Activated naive CD4-positive, alpha-beta T cell treated with anti-CD3 and anti-CD28 coated beads, Interleukin-2, amount 10 ng/mL, durations not matched to agents 7 days and 5 days (primary cell): ENCODE data around the gene HEY2.
"Not testable (repeated sequence)": the region's sequence is repeated elsewhere in the genome, so short reads cannot be mapped to it uniquely, and the experiment has no call there.

Source experiments
- CTCF ChIA-PET: fragments of 350-600 bp; sonication (Branson Sonifier 250); formaldehyde crosslinking; loops from one replicate; lab custom pipeline; 2021; ENCODE audit warnings: antibody characterized with exemption; lab: Charles Lee
- DNase-seq: peaks from one replicate; pipeline ENCODE4 v3.0.0-alpha.2; 2020
- H3K27ac Mint-ChIP-seq: one replicate; pipeline ENCODE4 v1.8.0; 2021; ENCODE audit warnings: mild to moderate bottlenecking, moderate library complexity, mixed read lengths
- H3K27me3 Mint-ChIP-seq: one replicate; pipeline ENCODE4 v1.8.0; 2021; ENCODE audit warnings: mild to moderate bottlenecking, mixed read lengths
- H3K36me3 Mint-ChIP-seq: one replicate; pipeline ENCODE4 v1.8.0; 2021; ENCODE audit warnings: mixed read lengths
- H3K4me1 Mint-ChIP-seq: one replicate; pipeline ENCODE4 v1.8.0; 2021; ENCODE audit warnings: mixed read lengths
- H3K4me3 Mint-ChIP-seq: one replicate; pipeline ENCODE4 v1.8.0; 2021; ENCODE audit warnings: mild to moderate bottlenecking, moderate library complexity, mixed read lengths
- H3K9me3 Mint-ChIP-seq: one replicate; pipeline ENCODE4 v1.8.0; 2021; ENCODE audit warnings: mixed read lengths

HEY2 gene

DNA sequence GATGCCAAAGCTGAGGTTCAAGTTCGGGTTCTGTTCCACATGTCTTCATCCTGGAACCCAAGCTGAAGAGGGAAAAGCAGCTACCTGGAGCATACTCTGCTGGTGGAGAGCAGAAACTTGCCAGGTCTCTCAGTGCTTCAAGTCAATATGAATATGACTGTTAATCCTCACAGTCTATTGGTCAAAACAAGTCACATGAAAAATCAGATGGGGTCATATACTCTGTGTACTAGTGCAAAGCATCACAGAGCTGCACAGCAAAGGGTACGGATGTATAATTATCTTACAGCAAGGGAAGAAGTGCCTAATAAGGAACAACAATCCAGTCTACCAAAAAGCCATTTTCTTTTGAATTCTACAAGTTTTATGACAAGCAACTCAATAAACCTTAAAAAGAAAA lies 53.0 kb downstream of the HEY2 start:
- Mint-ChIP-seq H3K4me1 (peaks cover 35% of the 10 kb centered on the region), H3K27me3 (no peaks in the 10 kb centered on the region), H3K27ac (no peak overlapping the region), H3K36me3 (peaks cover 20% of the 10 kb centered on the region), H3K4me3 (no peak overlapping the region), H3K9me3 (no peaks in the 10 kb centered on the region)
- no peak for DNase-seq
- CTCF ChIA-PET, result interaction anchor here (0.9 to 2.5 kb wide), 3 partner anchors 11 to 154 kb away, joined by 3 to 13 read pairs (median 3); partner anchors contain the start of genes HINT3 and NCOA7

DNA sequence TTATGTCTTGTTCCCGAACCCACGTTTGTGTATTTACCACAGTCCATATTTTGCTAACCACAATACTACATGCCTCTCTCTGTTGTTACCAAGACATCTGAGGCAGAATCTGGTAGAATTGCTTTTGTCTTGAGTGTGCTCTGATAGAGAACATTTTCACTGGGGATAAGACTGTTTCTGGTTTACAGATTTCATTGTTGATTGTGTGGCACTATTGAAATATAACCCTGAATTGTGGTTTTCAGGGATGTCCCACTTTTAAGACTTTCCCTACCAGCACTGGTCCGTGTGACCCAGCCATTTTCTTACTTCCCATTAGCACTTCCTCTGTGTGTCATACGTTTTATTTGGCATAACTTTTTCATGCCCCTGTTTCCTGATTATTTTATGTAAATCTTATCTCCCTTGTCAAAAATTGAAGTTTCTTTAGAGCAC lies 53.5 kb downstream of the HEY2 start:
- no peak overlapping the region for H3K4me3 Mint-ChIP-seq
- CTCF ChIA-PET, result interaction anchor here (2.5 kb wide), 1 partner anchor 12 kb away, joined by 13 read pairs; the partner anchor contains the start of gene NCOA7
- no peak for DNase-seq
- no peaks in the 10 kb centered on the region for H3K27me3 Mint-ChIP-seq
- peaks cover 18% of the 10 kb centered on the region for H3K36me3 Mint-ChIP-seq
- H3K4me1 Mint-ChIP-seq, result peaks cover 37% of the 10 kb centered on the region
- H3K9me3 Mint-ChIP-seq, result no peaks in the 10 kb centered on the region
- H3K27ac Mint-ChIP-seq, result no peak overlapping the region

DNA sequence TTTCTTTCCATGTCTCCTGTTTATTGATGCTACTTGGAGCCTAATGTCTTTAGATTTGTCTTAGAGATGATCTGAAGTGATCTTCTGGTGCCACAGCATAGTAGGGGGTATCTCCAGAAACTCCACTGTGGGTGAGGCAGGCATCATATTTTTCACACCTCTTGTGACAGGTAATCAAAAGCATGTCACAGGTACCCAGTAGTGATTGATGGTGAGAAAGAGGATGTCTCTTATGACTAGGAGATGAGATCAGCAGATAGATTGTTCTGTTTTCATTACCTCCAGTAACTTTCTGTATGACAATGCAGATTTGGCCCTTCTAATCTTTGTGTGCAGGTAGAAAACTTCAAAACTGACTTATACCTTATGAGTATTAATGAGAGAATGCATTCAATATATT lies 54.8 kb downstream of the HEY2 start:
- Mint-ChIP-seq H3K4me3 (no peak overlapping the region), H3K9me3 (no peaks in the 10 kb centered on the region), H3K27ac (no peak overlapping the region), H3K27me3 (no peaks in the 10 kb centered on the region), H3K36me3 (peaks cover 26% of the 10 kb centered on the region), H3K4me1 (peaks cover 43% of the 10 kb centered on the region)
- CTCF ChIA-PET, result interaction anchor here (0.7 to 3.5 kb wide), 3 partner anchors 10 to 112 kb away, joined by 3 to 29 read pairs (median 3); partner anchors contain the start of gene NCOA7
- DNase-seq, result no peak

- not testable (repeated sequence) for H3K27me3 Mint-ChIP-seq, H3K9me3 Mint-ChIP-seq, DNase-seq, H3K27ac Mint-ChIP-seq, H3K4me3 Mint-ChIP-seq
- Mint-ChIP-seq H3K4me1 (peaks cover 43% of the 10 kb centered on the region), H3K36me3 (peaks cover 27% of the 10 kb centered on the region)
- CTCF ChIA-PET, result interaction anchor here (0.7 to 3.5 kb wide), 3 partner anchors 10 to 112 kb away, joined by 3 to 29 read pairs (median 3); partner anchors contain the start of gene NCOA7
Observed at GRCh38 chr6:125804866-125805425, 55.5 kb downstream of the HEY2 start.

- Mint-ChIP-seq H3K4me1 (peaks cover 46% of the 10 kb centered on the region), H3K36me3 (peaks cover 24% of the 10 kb centered on the region), H3K27me3 (no peaks in the 10 kb centered on the region), H3K4me3 (no peak overlapping the region), H3K27ac (no peak overlapping the region), H3K9me3 (no peaks in the 10 kb centered on the region)
- DNase-seq, result no peak
- CTCF ChIA-PET, result interaction anchor here (0.6 to 3.5 kb wide), 4 partner anchors 13 to 37 kb away, joined by 3 to 29 read pairs (median 4); partner anchors contain the start of gene NCOA7
Observed at GRCh38 chr6:125806813-125807212, 57.4 kb downstream of the HEY2 start.

- Mint-ChIP-seq H3K9me3 (no peaks in the 10 kb centered on the region), H3K27me3 (no peaks in the 10 kb centered on the region), H3K27ac (no peak overlapping the region), H3K4me3 (no peak overlapping the region), H3K36me3 (peaks cover 22% of the 10 kb centered on the region), H3K4me1 (peaks cover 46% of the 10 kb centered on the region)
- CTCF ChIA-PET, result interaction anchor here (0.6 to 3.5 kb wide), 4 partner anchors 13 to 37 kb away, joined by 3 to 29 read pairs (median 4); partner anchors contain the start of gene NCOA7
- DNase-seq, result no peak
Observed at GRCh38 chr6:125807293-125807692, 57.9 kb downstream of the HEY2 start.

- DNase-seq, result no peak
- no peaks in the 10 kb centered on the region for H3K27me3 Mint-ChIP-seq
- H3K4me1 Mint-ChIP-seq, result peaks cover 45% of the 10 kb centered on the region
- CTCF ChIA-PET, result no interaction called here
- no peak overlapping the region for H3K27ac Mint-ChIP-seq
- peaks cover 26% of the 10 kb centered on the region for H3K36me3 Mint-ChIP-seq
- no peaks in the 10 kb centered on the region for H3K9me3 Mint-ChIP-seq
- H3K4me3 Mint-ChIP-seq, result no peak overlapping the region
Observed at GRCh38 chr6:125808060-125808459, 58.6 kb downstream of the HEY2 start.

DNA sequence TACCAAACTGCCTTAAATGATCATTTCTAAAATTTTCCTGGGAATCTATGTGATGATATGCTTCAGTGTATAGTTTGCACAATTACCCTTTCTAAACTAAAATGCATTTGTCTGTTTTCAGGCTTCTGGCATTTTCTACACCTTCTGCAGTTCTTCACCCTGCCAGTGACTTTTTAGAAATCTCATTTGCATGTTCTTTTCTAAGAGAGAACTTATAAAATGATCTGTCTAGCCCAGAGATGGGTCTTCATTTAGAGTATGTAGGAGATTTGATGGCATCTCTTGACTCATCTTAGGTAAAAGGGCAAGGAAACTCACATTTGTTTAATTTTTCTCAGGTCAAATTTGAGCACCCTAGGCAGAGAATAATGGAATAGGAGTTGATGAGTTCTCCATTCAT lies 59.2 kb downstream of the HEY2 start:
- peaks cover 26% of the 10 kb centered on the region for H3K36me3 Mint-ChIP-seq
- no peak for DNase-seq
- no peak overlapping the region for H3K4me3 Mint-ChIP-seq
- no peak overlapping the region for H3K27ac Mint-ChIP-seq
- no peaks in the 10 kb centered on the region for H3K27me3 Mint-ChIP-seq
- no peaks in the 10 kb centered on the region for H3K9me3 Mint-ChIP-seq
- CTCF ChIA-PET, result no interaction called here
- H3K4me1 Mint-ChIP-seq, result peaks cover 41% of the 10 kb centered on the region

DNA sequence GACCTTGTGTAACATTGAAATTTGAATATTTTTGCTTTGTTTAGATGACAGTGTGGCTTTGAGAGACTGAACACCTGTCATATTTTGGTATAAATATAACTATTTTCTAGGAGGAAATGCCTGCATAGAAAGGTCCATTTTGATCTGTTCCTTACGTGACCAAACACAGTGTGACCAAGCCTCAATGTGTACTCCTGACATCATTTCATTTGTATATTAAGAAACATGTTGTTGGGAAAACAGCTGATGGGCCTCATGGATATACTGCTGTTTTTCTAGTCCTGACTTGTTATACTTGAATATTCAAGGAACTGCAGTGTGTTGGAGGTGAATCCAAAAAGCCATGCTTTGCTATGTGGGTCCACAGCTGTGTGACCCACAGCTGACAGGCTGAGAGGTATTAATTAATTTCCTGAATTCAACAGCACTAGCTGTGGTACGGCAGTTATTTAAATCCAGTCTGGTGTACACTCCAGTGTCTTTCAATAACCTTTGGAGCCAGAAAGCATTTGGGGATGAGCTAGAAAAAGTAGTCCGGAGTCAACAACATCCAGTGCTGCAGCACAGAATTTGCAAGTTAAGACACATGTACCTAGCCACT lies 60.2 kb downstream of the HEY2 start:
- Mint-ChIP-seq H3K36me3 (peaks cover 22% of the 10 kb centered on the region), H3K27ac (no peak overlapping the region), H3K4me1 (peaks cover 37% of the 10 kb centered on the region), H3K9me3 (no peaks in the 10 kb centered on the region), H3K27me3 (no peaks in the 10 kb centered on the region), H3K4me3 (no peak overlapping the region)
- CTCF ChIA-PET, result interaction anchor here (0.6 to 0.8 kb wide), 2 partner anchors 18 to 26 kb away, joined by 3 read pairs; no protein-coding TSS in a partner anchor
- no peak for DNase-seq

GRCh38 chr6:125810445-125810844 lies 61.0 kb downstream of the HEY2 start:
- DNase-seq, result no peak
- CTCF ChIA-PET, result interaction anchor here (0.6 to 0.8 kb wide), 2 partner anchors 19 to 25 kb away, joined by 3 read pairs; no protein-coding TSS in a partner anchor
- Mint-ChIP-seq H3K4me3 (no peak overlapping the region), H3K36me3 (peaks cover 25% of the 10 kb centered on the region), H3K4me1 (peaks cover 39% of the 10 kb centered on the region), H3K9me3 (no peaks in the 10 kb centered on the region), H3K27me3 (no peaks in the 10 kb centered on the region), H3K27ac (no peak overlapping the region)
